Heart left ventricle (tissue), 16 donors: ENCODE results near the gene MPC2. TPM values are rescaled to one million over a fixed set of nuclear protein-coding genes. Genes with fewer than 3 reads are reported as not detected.

Experiments
- ATAC-seq, 4 donors: fragments of 200-7000 bp; cut with Tn5 transposase; one replicate each; pipeline ENCODE4 v1.9.1; 2020 to 2022; ENCODE audit warnings: moderate library complexity in 4 of 4, mild to moderate bottlenecking in 3 of 4, moderate number of reproducible peaks in 1 of 4
- DNase-seq, 5 donors: peaks; one replicate each; pipeline ENCODE4 v3.0.0-alpha.2; 2020
- H3K27ac ChIP-seq, 12 donors: fragments of 200-600 bp; sonication (generic) in 4 of 12; one replicate each; pipeline versions ENCODE4 v1.5.0 to v1.8.0; 2016 to 2022; ENCODE audit warnings: mild to moderate bottlenecking in 2 of 12
- H3K27me3 ChIP-seq, 9 donors: fragments of 200-600 bp; sonication (generic) in 2 of 9; one replicate each; pipeline versions ENCODE4 v1.5.1 to v1.8.0; 2016 to 2022; ENCODE audit warnings: mild to moderate bottlenecking in 3 of 9
- H3K36me3 ChIP-seq, 9 donors: fragments of 200-600 bp; sonication (generic) in 2 of 9; one replicate each; pipeline versions ENCODE4 v1.5.0 to v1.8.0; 2018 to 2022; ENCODE audit warnings: mild to moderate bottlenecking in 2 of 9
- H3K4me1 ChIP-seq, 12 donors: fragments of 200-600 bp; sonication (generic) in 4 of 12; one replicate each; pipeline versions ENCODE4 v1.5.0 to v1.8.0; 2016 to 2022; ENCODE audit warnings: mild to moderate bottlenecking in 3 of 12
- H3K4me3 ChIP-seq, 12 donors: fragments of 200-600 bp; sonication (generic) in 4 of 12; one replicate each; pipeline versions ENCODE4 v1.5.0 to v1.8.0; 2017 to 2022; ENCODE audit warnings: mild to moderate bottlenecking in 9 of 12, moderate library complexity in 4 of 12
- H3K9me3 ChIP-seq, 12 donors: fragments of 200-600 bp; sonication (generic) in 4 of 12; one replicate each; pipeline versions ENCODE4 v1.5.0 to v1.8.0; 2016 to 2022; ENCODE audit warnings: mild to moderate bottlenecking in 1 of 12
- CTCF ChIP-seq, 12 donors: fragments of 200-600 bp; sonication (generic) in 4 of 12; IDR thresholded peaks; one replicate each; pipeline versions ENCODE4 v1.5.0 to v1.8.0; 2018 to 2022; ENCODE audit warnings: antibody characterized with exemption in 12 of 12, mild to moderate bottlenecking in 5 of 12
- POLR2A ChIP-seq, 2 donors: fragments of 450-650 bp; IDR thresholded peaks; one replicate each; pipeline ENCODE4 v1.6.1; 2017; ENCODE audit warnings: antibody characterized with exemption in 2 of 2, mild to moderate bottlenecking in 2 of 2, moderate library complexity in 2 of 2
- WGBS, 4 donors: extraction: QIAGEN DNeasy Blood & Tissue Kit in 2 of 4; methylation state at CpG; one replicate each; pipeline versions ENCODE4 v1.1.5 to v1.1.7; 2013 to 2018; 5-methylcytosine and 5-hydroxymethylcytosine counted together
- intact Hi-C, 10 donors: fragments of 100-400 bp; cut with DNase I; formaldehyde crosslinking; loops; one replicate each; pipeline versions ENCODE4 v1.11.1 to v1.14.2; 2022
- polyA plus RNA-seq, 2 donors: library from polyadenylated mRNA; stranded (reverse); fragments of 200-250 nt; gene quantifications; one replicate each; pipeline ENCODE4 v1.2.3, GENCODE V29; 2013
- total RNA-seq, 9 donors: library from RNA; depleted of rRNA in 2 of 9; stranded (reverse); fragments of >200 nt in 2 of 9; fragmentation: NEBNext Ultra II Directional in 3 of 9; extraction: Animal tissue kit (Norgen Biotek cat#: 25700) in 3 of 9; gene quantifications; one replicate each; pipeline versions ENCODE4 v1.1.0 to v1.2.4, GENCODE V29; 2016 to 2023
- donor health status: ischemic (EF 13 %, LVEDD 7.1; RV severe dilation, severe dysfunction).
- donor health status: healthy with polysubstance abuse.
- donor health status: DM: no; HTN: yes; CAD: no.
- donor health status: DM: no; HTN: no; CAD: no.
- donor health status: ischemic (EF 25% LVEDD 6.9; RV normal size, moderate dysfunction).
- donor health status: ischemic (EF 25% LVEDD 5.7; RV mildly dilated, moderate dysfunction).
- donor health status: healthy.
- donor health status: DM: yes; HTN: yes; CAD: no.
- donor health status: ischemic (EF 35%, LVEDD 5.7; RV mildly dilated, moderate dysfunction).
- donor health status: nonischemic (EF 11% LVEDD 7.7; RV severe dilation, severe dysfunction).
- donor health status: DM: yes; HTN: yes; CAD: no.
- donor health status: PGD.
- donor health status: ischemic (EF 29% LVEDD 5.4; RV normal size, mild dysfunction).
- donor health status: nonischemic (EF 23%, LVEDD 6.1; RV moderate dilation, normal function).

The MPC2 gene
- total and polyA plus RNA-seq, 11 donors, result 69.5 to 260 (median 214) TPM

- Histone ChIP-seq H3K36me3 (no peaks in the 10 kb centered on the region), H3K27ac (no peak overlapping the region), H3K4me1 (peaks cover 0 to 12% (median 0%) of the 10 kb centered on the region in 12 donors), H3K27me3 (no peaks in the 10 kb centered on the region), H3K9me3 (no peaks in the 10 kb centered on the region), H3K4me3 (no peak overlapping the region)
- intact Hi-C loops, result loop anchor here in 1 of 10 donors (10.0 kb wide), 1 partner anchor 66 kb away; no protein-coding TSS in a partner anchor
- ATAC-seq (no peak), DNase-seq (no peak)
- 92 to 98% (median 96%) methylated on average over 4 of the region's 4 CpGs for WGBS, 4 donors
- no peak for TF ChIP-seq POLR2A (IDR thresholded peaks at IDR 0.05)
- no peak for TF ChIP-seq CTCF (IDR thresholded peaks at IDR 0.05)
Observed at GRCh38 chr1:167900907-167901306, 36.0 kb downstream of the MPC2 start.

- intact Hi-C loops, result no loop called here
- Histone ChIP-seq H3K27ac (no peak overlapping the region), H3K27me3 (no peaks in the 10 kb centered on the region), H3K4me1 (peaks cover 0 to 7% (median 0%) of the 10 kb centered on the region in 12 donors), H3K4me3 (no peak overlapping the region), H3K36me3 (no peaks in the 10 kb centered on the region), H3K9me3 (no peaks in the 10 kb centered on the region)
- WGBS, 4 donors, result 41 to 69% (median 51%) methylated on average over 4 of the region's 4 CpGs
- TF ChIP-seq POLR2A (IDR thresholded peaks at IDR 0.05) (no peak), CTCF (IDR thresholded peaks at IDR 0.05) (no peak)
- DNase-seq, result peak in 3 of 5 donors; percentile 15 to 40 (median 36)
- peak; percentile 75 to 96 (median 85) for ATAC-seq
Observed at GRCh38 chr1:167899253-167899681, 37.6 kb downstream of the MPC2 start.

DNA sequence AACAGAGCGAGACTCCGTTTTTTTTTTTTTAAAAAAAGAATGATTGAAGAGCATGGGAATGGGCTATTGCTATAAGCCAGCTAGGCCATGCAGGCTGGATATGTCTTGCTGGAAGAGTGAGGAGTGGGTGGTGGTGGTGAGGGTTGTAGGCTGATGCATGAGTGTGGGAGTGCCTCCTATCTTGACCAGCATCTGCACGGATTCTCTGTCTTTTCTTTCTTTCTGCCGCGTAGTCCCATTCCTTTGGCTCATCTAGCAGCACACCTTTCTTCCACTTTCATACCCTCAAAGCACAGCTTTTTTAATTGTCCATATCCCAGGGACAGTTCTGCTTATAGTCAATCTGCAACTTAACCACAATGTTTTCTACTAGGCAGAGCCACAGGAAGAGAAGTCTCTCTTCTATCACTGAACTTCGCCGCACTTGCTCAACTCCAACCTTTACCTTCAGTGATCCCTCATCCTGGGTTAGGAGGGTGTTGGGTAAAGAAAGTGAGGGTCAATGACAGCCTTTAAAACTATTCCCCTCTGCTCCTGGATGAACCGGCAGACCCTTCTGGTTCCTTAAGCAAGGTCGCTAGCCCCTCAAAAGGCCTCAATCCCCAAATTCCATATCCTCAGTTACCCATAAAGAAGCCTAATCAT lies 38.2 kb downstream of the MPC2 start:
- Histone ChIP-seq H3K36me3 (no peaks in the 10 kb centered on the region), H3K27ac (no peak overlapping the region), H3K4me3 (no peak overlapping the region), H3K27me3 (no peaks in the 10 kb centered on the region), H3K4me1 (peaks cover 0 to 7% (median 0%) of the 10 kb centered on the region in 12 donors), H3K9me3 (no peaks in the 10 kb centered on the region)
- intact Hi-C loops, result no loop called here
- DNase-seq (no peak), ATAC-seq (no peak)
- TF ChIP-seq POLR2A (IDR thresholded peaks at IDR 0.05) (no peak), CTCF (IDR thresholded peaks at IDR 0.05) (no peak)
- 90 to 97% (median 93%) methylated on average over 9 of the region's 9 CpGs for WGBS, 4 donors

DNA sequence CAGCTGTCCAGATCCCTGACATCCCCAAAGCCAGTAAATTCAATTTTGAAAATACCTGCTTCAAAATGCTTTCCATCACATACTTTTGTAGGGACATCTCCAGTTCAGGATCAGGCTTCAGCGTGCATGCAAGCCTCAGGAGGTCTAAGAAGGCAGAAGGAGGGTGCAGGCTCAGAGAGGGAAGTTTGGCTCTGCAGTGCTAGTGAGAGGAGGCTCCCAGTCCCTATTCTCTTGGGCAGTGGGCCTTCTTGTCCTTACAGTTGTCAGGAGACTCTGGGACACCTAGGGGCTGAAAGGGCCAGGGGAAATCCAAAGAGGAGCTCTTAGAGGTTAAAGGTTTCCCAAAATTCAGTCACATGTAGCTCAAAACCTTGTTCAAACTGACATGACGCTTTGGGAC lies 43.1 kb downstream of the MPC2 start:
- Histone ChIP-seq H3K36me3 (no peaks in the 10 kb centered on the region), H3K9me3 (no peaks in the 10 kb centered on the region), H3K27me3 (no peaks in the 10 kb centered on the region), H3K27ac (no peak overlapping the region), H3K4me1 (peaks cover 0 to 2% (median 0%) of the 10 kb centered on the region in 12 donors), H3K4me3 (no peak overlapping the region)
- DNase-seq (no peak), ATAC-seq (no peak)
- intact Hi-C loops, result no loop called here
- 82 to 85% (median 82%) methylated on average over 2 of the region's 2 CpGs for WGBS, 4 donors
- TF ChIP-seq CTCF (IDR thresholded peaks at IDR 0.05) (no peak), POLR2A (IDR thresholded peaks at IDR 0.05) (no peak)
